Measurements from ENCODE around the gene ITK.

The ITK gene

GRCh38 chr5:157180374-157181264, at the start of gene ITK:
TSS of gene ITK (plus strand) at chr5:157180840. CDS start at chr5:157180978, 138 bp downstream.
- DNase-seq (ENCODE audit: low spot score): no peak
- H3K27ac ChIP-seq: no peak within 1 kb of the TSS
- no peak within 1 kb of the TSS for H3K4me3 ChIP-seq
- TF ChIP-seq CTCF (IDR thresholded peaks at IDR 0.05): no peak

GRCh38 chr5:157130925-157131324, 49.7 kb upstream of the ITK start:
- no peak overlapping the region for H3K27ac ChIP-seq
- no peak for TF ChIP-seq CTCF (IDR thresholded peaks at IDR 0.05)
- no peak overlapping the region for H3K4me3 ChIP-seq
- no peak for DNase-seq (ENCODE audit: low spot score)

GRCh38 chr5:157132281-157132612, 48.4 kb upstream of the ITK start:
- Histone ChIP-seq H3K27ac (no peak overlapping the region), H3K4me3 (no peak overlapping the region)
- DNase-seq (ENCODE audit: low spot score): no peak
- no peak for TF ChIP-seq CTCF (IDR thresholded peaks at IDR 0.05)

DNA sequence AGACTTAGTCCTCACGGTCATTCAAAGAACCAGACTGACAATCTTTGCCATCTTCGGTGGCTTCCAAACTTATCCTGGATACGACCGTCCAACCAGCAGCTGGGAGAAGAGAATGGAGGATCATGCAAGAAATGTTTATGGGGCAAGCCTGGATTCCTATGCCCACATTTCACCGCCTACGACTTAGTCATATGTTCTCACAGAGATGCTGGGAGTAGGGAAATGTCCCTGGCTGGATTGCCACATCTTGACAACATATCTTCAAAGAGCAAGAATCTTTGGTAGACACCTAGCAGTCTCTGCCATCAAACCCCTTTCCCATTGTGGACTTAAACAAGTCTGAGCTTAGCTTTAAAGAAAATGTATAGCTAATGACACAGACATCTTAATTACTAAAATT, 42.9 kb upstream of the ITK start:
- H3K27ac ChIP-seq: no peak overlapping the region
- DNase-seq (ENCODE audit: low spot score): no peak
- H3K4me3 ChIP-seq: no peak overlapping the region
- TF ChIP-seq CTCF (IDR thresholded peaks at IDR 0.05): no peak

GRCh38 chr5:157142317-157143126, 38.1 kb upstream of the ITK start, which contains the start of gene MED7:
TSS of gene MED7 (minus strand) at chr5:157142865. CDS start at chr5:157139431, 3,434 bp downstream.
- TF ChIP-seq CTCF (IDR thresholded peaks at IDR 0.05): no peak
- H3K27ac ChIP-seq: peak within 1 kb of the TSS; percentile 87 to 91
- peak; percentile 98 for DNase-seq (ENCODE audit: low spot score)
- peak within 1 kb of the TSS; percentile 83 for H3K4me3 ChIP-seq

DNA sequence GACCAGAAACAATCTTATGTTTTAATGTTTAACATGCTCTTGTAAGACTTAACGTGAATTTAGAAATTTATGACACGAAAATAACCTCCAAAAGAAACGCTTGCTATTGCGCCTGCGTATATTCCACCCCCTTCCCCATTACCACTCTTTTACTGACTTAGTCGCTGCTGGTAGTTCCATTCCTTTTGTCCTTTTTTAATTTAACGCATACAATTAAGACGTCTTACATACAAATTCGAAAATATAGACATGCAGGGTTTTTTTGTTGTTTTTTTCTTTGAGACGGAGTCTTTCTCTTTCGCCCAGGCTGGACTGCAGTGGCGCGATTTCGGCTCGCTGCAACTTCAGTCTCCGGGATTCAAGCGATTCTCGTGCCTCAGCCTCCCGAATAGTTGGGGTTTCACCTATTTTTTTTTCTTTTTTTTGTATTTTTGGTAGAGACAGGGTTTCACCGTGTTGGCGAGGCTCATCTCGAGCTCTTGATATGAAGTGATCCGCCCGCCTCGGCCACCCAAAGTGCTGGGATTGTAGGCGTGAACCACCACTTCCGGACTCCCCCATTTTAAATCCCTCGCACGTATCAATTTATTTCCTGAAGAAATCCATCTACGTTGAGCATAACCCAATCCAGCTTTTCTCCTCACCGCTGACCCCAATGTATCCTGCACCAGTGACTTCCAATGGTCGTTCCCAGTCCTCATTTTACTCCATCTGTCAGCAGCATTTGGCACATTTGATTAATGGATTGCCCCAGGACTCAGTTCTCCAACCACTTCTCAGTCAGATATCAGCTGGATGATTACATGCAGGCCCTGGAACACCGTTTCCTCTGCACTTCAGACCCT, 37.3 kb upstream of the ITK start:
- H3K4me3 ChIP-seq: peak overlapping the region; percentile 83
- DNase-seq (ENCODE audit: low spot score): no peak
- no peak for TF ChIP-seq CTCF (IDR thresholded peaks at IDR 0.05)
- peak overlapping the region; percentile 87 to 91 for H3K27ac ChIP-seq

Data from coronary artery (tissue), 2 donors.